ENCODE data around the gene SLC12A6. TPM values are rescaled to one million over a fixed set of nuclear protein-coding genes. Genes with fewer than 3 reads are reported as not detected.

Gene SLC12A6
- polyA plus RNA-seq, 1 donor from 2014 or later: 7.3 TPM

DNA sequence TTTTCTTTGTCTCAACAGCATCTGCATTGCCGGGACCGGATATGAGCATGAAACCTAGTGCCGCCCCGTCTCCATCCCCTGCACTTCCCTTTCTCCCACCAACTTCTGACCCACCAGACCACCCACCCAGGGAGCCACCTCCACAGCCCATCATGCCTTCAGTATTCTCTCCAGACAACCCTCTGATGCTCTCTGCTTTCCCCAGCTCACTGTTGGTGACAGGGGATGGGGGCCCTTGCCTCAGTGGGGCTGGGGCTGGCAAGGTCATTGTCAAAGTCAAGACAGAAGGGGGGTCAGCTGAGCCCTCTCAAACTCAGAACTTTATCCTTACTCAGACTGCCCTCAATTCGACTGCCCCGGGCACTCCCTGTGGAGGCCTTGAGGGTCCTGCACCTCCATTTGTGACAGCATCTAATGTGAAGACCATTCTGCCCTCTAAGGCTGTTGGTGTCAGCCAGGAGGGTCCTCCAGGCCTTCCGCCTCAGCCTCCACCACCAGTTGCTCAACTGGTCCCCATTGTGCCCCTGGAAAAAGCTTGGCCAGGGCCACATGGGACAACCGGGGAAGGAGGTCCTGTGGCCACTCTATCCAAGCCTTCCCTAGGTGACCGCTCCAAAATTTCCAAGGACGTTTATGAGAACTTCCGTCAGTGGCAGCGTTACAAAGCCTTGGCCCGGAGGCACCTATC is 10.5 kb upstream of the SLC12A6 start:
- no peaks in the 10 kb centered on the region for H3K27me3 ChIP-seq (ENCODE audit: insufficient read depth, low read depth, low read length)
- TF ChIP-seq TAF1 (IDR thresholded peaks at IDR 0.05; ENCODE audit: low read depth): no peak
- TF ChIP-seq EP300 (conservative IDR thresholded peaks at IDR 0.05; ENCODE audit: poor library complexity, severe bottlenecking): no peak
- TF ChIP-seq EZH2 (IDR thresholded peaks at IDR 0.05; ENCODE audit: borderline replicate concordance, insufficient read depth, low read length, poor library complexity, severe bottlenecking): no peak
- no peak for TF ChIP-seq RAD21 (conservative IDR thresholded peaks at IDR 0.05)
- TF ChIP-seq, protein P1, sequence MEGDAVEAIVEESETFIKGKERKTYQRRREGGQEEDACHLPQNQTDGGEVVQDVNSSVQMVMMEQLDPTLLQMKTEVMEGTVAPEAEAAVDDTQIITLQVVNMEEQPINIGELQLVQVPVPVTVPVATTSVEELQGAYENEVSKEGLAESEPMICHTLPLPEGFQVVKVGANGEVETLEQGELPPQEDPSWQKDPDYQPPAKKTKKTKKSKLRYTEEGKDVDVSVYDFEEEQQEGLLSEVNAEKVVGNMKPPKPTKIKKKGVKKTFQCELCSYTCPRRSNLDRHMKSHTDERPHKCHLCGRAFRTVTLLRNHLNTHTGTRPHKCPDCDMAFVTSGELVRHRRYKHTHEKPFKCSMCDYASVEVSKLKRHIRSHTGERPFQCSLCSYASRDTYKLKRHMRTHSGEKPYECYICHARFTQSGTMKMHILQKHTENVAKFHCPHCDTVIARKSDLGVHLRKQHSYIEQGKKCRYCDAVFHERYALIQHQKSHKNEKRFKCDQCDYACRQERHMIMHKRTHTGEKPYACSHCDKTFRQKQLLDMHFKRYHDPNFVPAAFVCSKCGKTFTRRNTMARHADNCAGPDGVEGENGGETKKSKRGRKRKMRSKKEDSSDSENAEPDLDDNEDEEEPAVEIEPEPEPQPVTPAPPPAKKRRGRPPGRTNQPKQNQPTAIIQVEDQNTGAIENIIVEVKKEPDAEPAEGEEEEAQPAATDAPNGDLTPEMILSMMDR (IDR thresholded peaks at IDR 0.05; ENCODE audit: poor library complexity, severe bottlenecking): no peak
- TF ChIP-seq, protein P2, sequence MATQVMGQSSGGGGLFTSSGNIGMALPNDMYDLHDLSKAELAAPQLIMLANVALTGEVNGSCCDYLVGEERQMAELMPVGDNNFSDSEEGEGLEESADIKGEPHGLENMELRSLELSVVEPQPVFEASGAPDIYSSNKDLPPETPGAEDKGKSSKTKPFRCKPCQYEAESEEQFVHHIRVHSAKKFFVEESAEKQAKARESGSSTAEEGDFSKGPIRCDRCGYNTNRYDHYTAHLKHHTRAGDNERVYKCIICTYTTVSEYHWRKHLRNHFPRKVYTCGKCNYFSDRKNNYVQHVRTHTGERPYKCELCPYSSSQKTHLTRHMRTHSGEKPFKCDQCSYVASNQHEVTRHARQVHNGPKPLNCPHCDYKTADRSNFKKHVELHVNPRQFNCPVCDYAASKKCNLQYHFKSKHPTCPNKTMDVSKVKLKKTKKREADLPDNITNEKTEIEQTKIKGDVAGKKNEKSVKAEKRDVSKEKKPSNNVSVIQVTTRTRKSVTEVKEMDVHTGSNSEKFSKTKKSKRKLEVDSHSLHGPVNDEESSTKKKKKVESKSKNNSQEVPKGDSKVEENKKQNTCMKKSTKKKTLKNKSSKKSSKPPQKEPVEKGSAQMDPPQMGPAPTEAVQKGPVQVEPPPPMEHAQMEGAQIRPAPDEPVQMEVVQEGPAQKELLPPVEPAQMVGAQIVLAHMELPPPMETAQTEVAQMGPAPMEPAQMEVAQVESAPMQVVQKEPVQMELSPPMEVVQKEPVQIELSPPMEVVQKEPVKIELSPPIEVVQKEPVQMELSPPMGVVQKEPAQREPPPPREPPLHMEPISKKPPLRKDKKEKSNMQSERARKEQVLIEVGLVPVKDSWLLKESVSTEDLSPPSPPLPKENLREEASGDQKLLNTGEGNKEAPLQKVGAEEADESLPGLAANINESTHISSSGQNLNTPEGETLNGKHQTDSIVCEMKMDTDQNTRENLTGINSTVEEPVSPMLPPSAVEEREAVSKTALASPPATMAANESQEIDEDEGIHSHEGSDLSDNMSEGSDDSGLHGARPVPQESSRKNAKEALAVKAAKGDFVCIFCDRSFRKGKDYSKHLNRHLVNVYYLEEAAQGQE (IDR thresholded peaks at IDR 0.05; ENCODE audit: borderline replicate concordance): no peak
- no peak for TF ChIP-seq MXI1 (conservative IDR thresholded peaks at IDR 0.05; ENCODE audit: poor library complexity, severe bottlenecking)
- TF ChIP-seq POLR2AphosphoS5 (IDR thresholded peaks at IDR 0.05): no peak
- TF ChIP-seq SMC3 (conservative IDR thresholded peaks at IDR 0.05; ENCODE audit: poor library complexity): no peak
- H3K36me3 ChIP-seq (ENCODE audit: insufficient read depth, low read length): no peaks in the 10 kb centered on the region
- no peak overlapping the region for H3K9ac ChIP-seq (ENCODE audit: low read length)
- H3K79me2 ChIP-seq (replicated peaks; ENCODE audit: insufficient read depth, low read length): no peaks in the 10 kb centered on the region
- no peak overlapping the region for H2AFZ ChIP-seq (ENCODE audit: low read depth, low read length)
- no peak overlapping the region for H3K4me2 ChIP-seq (ENCODE audit: low read length)
- H4K20me1 ChIP-seq (ENCODE audit: insufficient read depth): no peaks in the 10 kb centered on the region
- H3F3A ChIP-seq (ENCODE audit: insufficient read depth, low read length, poor library complexity, severe bottlenecking): no peaks in the 10 kb centered on the region
- H3K27ac ChIP-seq (ENCODE audit: low read length): no peak overlapping the region
- no peaks in the 10 kb centered on the region for H3K9me2 ChIP-seq (ENCODE audit: insufficient read depth, low read length)
- no peaks in the 10 kb centered on the region for H3K9me3 ChIP-seq (ENCODE audit: low read length)
- no peak overlapping the region for H3K4me3 ChIP-seq (ENCODE audit: low read length)

DNA sequence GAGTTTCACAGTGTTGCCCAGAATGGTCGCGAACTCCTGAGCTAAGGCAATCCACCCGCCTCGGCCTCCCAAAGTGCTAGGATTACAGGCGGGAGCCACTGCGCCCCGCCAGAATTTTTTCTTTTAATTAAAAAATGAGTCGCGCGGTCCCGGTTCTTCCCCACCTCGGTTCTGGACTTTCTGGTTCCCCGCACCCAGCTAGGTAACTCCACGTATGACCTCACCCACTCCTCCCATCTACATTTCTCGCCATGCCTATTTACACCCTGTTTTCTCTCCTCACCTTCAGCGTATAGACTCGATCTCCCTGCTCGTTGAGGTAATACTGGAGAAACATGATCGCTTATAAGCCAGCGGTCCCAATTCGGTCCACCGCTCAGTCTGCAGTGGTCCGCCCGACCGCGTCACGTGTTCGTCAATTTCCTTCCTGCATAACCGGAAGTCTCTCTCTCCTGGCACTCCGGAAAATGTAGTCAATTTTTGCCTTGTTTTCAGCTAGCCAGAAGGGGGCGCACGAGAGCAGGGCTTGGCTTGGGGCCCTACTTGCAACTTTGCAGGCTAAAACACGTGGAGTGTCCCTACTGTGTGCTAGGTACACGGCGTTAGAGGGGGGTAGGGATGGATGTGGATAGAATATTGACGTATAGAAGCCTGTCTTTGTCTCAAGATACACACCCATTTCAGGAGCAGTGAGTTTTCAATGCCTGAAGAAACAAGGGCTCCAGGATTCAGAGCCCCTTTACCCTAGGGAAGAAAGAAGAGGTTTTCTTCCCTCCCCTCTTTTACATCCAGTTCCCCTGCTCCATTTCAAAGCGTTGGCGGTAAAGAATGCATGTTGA is 5.4 kb upstream of the SLC12A6 start, which contains the start of the genes NOP10 and NUTM1:
TSS of gene NOP10 (minus strand) at position 400 of the 839 bp plus-strand sequence. CDS start at position 337, 63 bp downstream.
TSS of gene NUTM1 (plus strand) at position 579 of the 839 bp plus-strand sequence. CDS start 382 bp downstream, outside the sequence.
- peak within 1 kb of the TSS; percentile 79 for H3K9ac ChIP-seq (ENCODE audit: low read length)
- peak within 1 kb of the TSS; percentile 99 for H2AFZ ChIP-seq (ENCODE audit: low read depth, low read length)
- H3K79me2 ChIP-seq (replicated peaks; ENCODE audit: insufficient read depth, low read length): peaks cover 12% of the 10 kb centered on the region
- peak within 1 kb of the TSS; percentile 77 for H3K4me3 ChIP-seq (ENCODE audit: low read length)
- TF ChIP-seq RAD21 (conservative IDR thresholded peaks at IDR 0.05): peak; percentile 79
- peak; percentile 57 for TF ChIP-seq EP300 (conservative IDR thresholded peaks at IDR 0.05; ENCODE audit: poor library complexity, severe bottlenecking)
- TF ChIP-seq, protein P1 (IDR thresholded peaks at IDR 0.05; ENCODE audit: poor library complexity, severe bottlenecking): peak; percentile 99
- peak; percentile 91 for TF ChIP-seq MXI1 (conservative IDR thresholded peaks at IDR 0.05; ENCODE audit: poor library complexity, severe bottlenecking)
- peak; percentile 84 for TF ChIP-seq SMC3 (conservative IDR thresholded peaks at IDR 0.05; ENCODE audit: poor library complexity)
- TF ChIP-seq POLR2AphosphoS5 (IDR thresholded peaks at IDR 0.05): peak; percentile 94
- TF ChIP-seq, protein P2 (IDR thresholded peaks at IDR 0.05; ENCODE audit: borderline replicate concordance): peak; percentile 63
- TF ChIP-seq EZH2 (IDR thresholded peaks at IDR 0.05; ENCODE audit: borderline replicate concordance, insufficient read depth, low read length, poor library complexity, severe bottlenecking): no peak
- peak; percentile 76 for TF ChIP-seq TAF1 (IDR thresholded peaks at IDR 0.05; ENCODE audit: low read depth)
- H3F3A ChIP-seq (ENCODE audit: insufficient read depth, low read length, poor library complexity, severe bottlenecking): no peaks in the 10 kb centered on the region
- H3K36me3 ChIP-seq (ENCODE audit: insufficient read depth, low read length): no peaks in the 10 kb centered on the region
- peak within 1 kb of the TSS; percentile 24 for H3K4me2 ChIP-seq (ENCODE audit: low read length)
- H3K27me3 ChIP-seq (ENCODE audit: insufficient read depth, low read depth, low read length): no peaks in the 10 kb centered on the region
- no peaks in the 10 kb centered on the region for H4K20me1 ChIP-seq (ENCODE audit: insufficient read depth)
- no peaks in the 10 kb centered on the region for H3K9me3 ChIP-seq (ENCODE audit: low read length)
- peak within 1 kb of the TSS; percentile 89 for H3K27ac ChIP-seq (ENCODE audit: low read length)
- no peaks in the 10 kb centered on the region for H3K9me2 ChIP-seq (ENCODE audit: insufficient read depth, low read length)

Measured in neural cell (in vitro differentiated cells).